ENCODE measurements around the gene YPEL1. TPM values are rescaled to one million over a fixed set of nuclear protein-coding genes. Genes with fewer than 3 reads are reported as not detected.
"Not testable (repeated sequence)": the region's sequence is repeated elsewhere in the genome, so short reads cannot be mapped to it uniquely, and the experiment has no call there.

Gene YPEL1
- total and polyA plus RNA-seq, 8 donors: 2.0 to 7.2 (median 2.7) TPM

DNA sequence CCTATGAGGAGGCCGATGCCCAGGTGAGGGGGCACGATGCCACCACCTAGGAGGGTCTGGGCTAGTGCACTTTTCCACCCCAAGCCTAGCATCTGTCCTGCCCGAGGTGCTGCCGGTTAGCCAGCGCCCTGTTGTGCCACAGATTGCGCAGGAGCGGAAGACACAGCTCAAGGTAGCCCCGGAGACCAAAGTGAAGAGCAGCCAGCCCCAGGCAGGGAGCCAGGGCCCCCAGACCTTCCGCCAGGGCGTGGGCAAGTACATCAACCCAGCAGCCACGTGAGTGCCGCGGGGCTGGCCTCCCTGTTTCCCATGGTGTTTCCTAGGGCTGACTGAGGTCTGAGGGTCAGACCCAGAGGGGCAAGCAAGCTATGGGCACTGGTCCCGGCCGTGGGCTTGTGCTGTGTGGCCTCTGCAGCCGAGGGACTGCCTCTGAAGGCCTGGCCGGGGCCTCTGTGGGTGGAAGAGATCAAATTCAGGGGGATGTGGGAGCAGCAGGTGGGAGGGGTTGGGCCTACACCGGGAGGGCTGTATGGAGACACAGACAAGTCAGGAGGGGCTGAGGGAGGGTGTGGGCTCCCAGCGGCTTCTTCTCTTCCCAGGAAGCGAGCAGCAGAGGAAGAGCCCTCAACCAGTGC lies 40.7 kb downstream of the YPEL1 start:
- FAIRE-seq (no peak), DNase-seq (no peak), ATAC-seq (no peak)
- H3K4me3 ChIP-seq: no peak overlapping the region
- 87% methylated on average over 20 of the region's 20 CpGs for WGBS, 2 donors
- TF ChIP-seq, protein P1, sequence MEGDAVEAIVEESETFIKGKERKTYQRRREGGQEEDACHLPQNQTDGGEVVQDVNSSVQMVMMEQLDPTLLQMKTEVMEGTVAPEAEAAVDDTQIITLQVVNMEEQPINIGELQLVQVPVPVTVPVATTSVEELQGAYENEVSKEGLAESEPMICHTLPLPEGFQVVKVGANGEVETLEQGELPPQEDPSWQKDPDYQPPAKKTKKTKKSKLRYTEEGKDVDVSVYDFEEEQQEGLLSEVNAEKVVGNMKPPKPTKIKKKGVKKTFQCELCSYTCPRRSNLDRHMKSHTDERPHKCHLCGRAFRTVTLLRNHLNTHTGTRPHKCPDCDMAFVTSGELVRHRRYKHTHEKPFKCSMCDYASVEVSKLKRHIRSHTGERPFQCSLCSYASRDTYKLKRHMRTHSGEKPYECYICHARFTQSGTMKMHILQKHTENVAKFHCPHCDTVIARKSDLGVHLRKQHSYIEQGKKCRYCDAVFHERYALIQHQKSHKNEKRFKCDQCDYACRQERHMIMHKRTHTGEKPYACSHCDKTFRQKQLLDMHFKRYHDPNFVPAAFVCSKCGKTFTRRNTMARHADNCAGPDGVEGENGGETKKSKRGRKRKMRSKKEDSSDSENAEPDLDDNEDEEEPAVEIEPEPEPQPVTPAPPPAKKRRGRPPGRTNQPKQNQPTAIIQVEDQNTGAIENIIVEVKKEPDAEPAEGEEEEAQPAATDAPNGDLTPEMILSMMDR (IDR thresholded peaks at IDR 0.05): no peak
- peaks cover 5 to 54% (median 30%) of the 10 kb centered on the region in 3 donors for H3K36me3 ChIP-seq
- no peaks in the 10 kb centered on the region for H3K27me3 ChIP-seq
- H3K9me3 ChIP-seq: no peaks in the 10 kb centered on the region
- H3K27ac ChIP-seq: no peak overlapping the region
- intact Hi-C loops (cut with DNase I): no loop called here
- no peaks in the 10 kb centered on the region for H3K4me1 ChIP-seq

DNA sequence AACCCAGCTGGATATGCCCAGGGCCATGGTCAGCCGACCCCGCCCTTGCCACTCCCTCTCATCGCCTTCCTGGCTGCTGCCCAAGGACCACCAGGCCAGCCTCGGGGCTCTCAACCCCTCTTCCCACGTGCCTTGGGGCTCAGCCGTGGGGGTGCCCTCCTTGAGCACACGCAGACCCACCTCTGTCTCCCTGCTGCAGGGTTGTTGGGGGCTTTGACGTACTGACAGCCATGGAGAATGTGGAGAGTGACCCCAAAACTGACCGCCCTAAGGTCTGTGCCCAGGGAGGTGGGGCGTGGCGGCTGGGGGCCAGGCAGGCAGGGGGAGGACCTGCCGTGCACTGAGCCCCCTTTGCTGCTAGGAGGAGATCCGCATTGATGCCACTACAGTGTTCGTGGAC lies 41.2 kb downstream of the YPEL1 start:
- intact Hi-C loops (cut with DNase I): no loop called here
- TF ChIP-seq, protein P1 (IDR thresholded peaks at IDR 0.05): no peak
- Histone ChIP-seq H3K4me3 (no peak overlapping the region), H3K36me3 (peaks cover 5 to 54% (median 30%) of the 10 kb centered on the region in 3 donors), H3K9me3 (no peaks in the 10 kb centered on the region), H3K27me3 (no peaks in the 10 kb centered on the region), H3K4me1 (no peaks in the 10 kb centered on the region), H3K27ac (no peak overlapping the region)
- FAIRE-seq (no peak), DNase-seq (no peak), ATAC-seq (no peak)
- 87 to 89% methylated on average over 14 of the region's 14 CpGs for WGBS, 2 donors

DNA sequence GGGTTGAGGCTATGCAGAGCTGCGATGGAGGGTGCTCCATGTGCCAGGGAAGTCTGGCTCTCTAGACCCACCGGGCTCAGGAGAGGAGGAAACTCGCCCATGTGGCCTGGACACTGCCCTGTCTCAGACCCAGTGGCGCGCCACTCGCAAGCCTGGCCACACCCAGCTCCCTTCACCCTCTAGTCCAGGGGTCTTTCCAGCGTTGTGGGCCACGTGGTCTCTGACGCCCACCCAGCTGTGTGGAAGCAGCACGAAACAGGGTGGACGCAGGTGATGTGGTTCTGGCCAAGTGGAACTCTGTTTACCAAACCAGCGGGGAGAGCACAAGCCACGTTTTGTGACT lies 41.6 kb downstream of the YPEL1 start:
- H3K36me3 ChIP-seq: peaks cover 5 to 54% (median 30%) of the 10 kb centered on the region in 3 donors
- no peak overlapping the region for H3K27ac ChIP-seq
- intact Hi-C loops (cut with DNase I): no loop called here
- TF ChIP-seq, protein P1 (IDR thresholded peaks at IDR 0.05): no peak
- no peaks in the 10 kb centered on the region for H3K9me3 ChIP-seq
- no peaks in the 10 kb centered on the region for H3K4me1 ChIP-seq
- no peak overlapping the region for H3K4me3 ChIP-seq
- FAIRE-seq: no peak
- WGBS, 2 donors: 92 to 95% methylated on average over 13 of the region's 13 CpGs
- no peak for ATAC-seq
- DNase-seq: no peak
- H3K27me3 ChIP-seq: no peaks in the 10 kb centered on the region

DNA sequence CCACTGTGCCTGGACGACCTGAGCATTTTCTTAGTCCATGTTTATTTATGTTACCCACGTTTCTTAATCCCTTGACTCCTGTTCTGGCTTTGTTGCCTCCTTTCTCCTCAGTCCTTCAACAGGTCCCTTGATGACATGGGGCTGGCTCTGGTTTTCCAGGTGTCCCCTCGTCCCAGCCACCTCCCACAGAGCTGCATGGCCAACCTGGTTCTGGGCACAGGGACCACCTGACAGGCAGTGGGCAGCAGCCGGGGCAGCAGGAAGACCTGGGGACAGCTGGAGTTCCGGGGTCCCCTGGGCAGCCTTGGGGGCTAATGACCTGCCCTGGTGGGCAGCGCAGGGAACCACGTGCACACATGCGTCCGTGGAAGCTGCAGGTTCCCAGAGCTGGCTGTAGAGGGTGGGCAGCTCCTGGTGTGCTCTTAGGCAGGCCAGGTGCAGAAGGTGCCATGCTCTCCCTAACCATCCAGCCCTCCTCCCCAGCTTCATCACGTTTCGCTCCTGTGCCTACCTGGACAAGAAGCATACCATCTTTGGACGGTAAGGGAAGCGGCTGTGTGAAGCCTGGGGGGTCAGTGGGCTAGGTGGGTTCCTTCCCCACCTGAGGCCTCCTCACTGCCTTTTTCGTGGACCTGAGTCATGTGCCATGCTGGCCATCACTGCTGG lies 42.1 kb downstream of the YPEL1 start:
- intact Hi-C loops (cut with DNase I): no loop called here
- 88 to 89% methylated on average over 14 of the region's 14 CpGs for WGBS, 2 donors
- Histone ChIP-seq H3K36me3 (peaks cover 5 to 54% (median 30%) of the 10 kb centered on the region in 3 donors), H3K9me3 (no peaks in the 10 kb centered on the region), H3K27me3 (no peaks in the 10 kb centered on the region), H3K4me1 (no peaks in the 10 kb centered on the region), H3K4me3 (no peak overlapping the region), H3K27ac (no peak overlapping the region)
- DNase-seq (no peak), FAIRE-seq (no peak), ATAC-seq (no peak)
- TF ChIP-seq, protein P1 (IDR thresholded peaks at IDR 0.05): no peak

DNA sequence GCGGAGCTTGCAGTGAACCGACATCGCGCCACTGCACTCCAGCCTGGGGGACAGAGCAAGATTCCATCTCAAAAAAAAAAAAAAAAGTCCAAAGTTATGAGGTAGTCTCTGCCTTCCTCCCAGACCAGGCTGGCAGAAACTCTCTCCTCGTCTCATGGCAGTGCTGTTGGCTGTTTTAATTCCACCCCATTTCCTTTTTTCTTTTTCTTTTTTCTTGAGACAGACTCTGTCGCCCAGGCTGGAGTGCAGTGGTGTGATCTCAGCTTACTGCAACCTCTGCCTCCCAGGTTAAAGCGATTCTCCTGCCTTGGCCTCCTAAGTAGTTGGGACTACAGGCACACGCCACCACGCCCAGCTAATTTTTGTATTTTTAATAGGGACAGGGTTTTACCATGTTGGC lies 42.7 kb downstream of the YPEL1 start:
- H3K4me1 ChIP-seq; H3K27ac ChIP-seq; FAIRE-seq; intact Hi-C loops (cut with DNase I); H3K9me3 ChIP-seq; DNase-seq; H3K27me3 ChIP-seq; ATAC-seq; H3K4me3 ChIP-seq: not testable (repeated sequence)
- peaks cover 5 to 54% (median 30%) of the 10 kb centered on the region in 3 donors for H3K36me3 ChIP-seq
- 94 to 97% methylated on average over 9 of the region's 9 CpGs for WGBS, 2 donors
